ENCODE data around the gene TERT. TPM values are rescaled to one million over a fixed set of nuclear protein-coding genes. Genes with fewer than 3 reads are reported as not detected.
"Not testable (repeated sequence)": the region's sequence is repeated elsewhere in the genome, so short reads cannot be mapped to it uniquely, and the experiment has no call there.

The TERT gene
- polyA plus RNA-seq, 3 donors, result 0.31 to 1.2 (median 1.0) TPM

- DNase-seq, result no peak
Measured at GRCh38 chr5:1240496-1241260, 54.2 kb downstream of the TERT start.

GRCh38 chr5:1239505-1240251 lies 55.2 kb downstream of the TERT start:
- no peak for DNase-seq

- DNase-seq, result no peak
Measured at GRCh38 chr5:1235838-1236237, 59.0 kb downstream of the TERT start.

- DNase-seq, result no peak
Measured at GRCh38 chr5:1235379-1235778, 59.5 kb downstream of the TERT start.

GRCh38 chr5:1232780-1233179 lies 62.1 kb downstream of the TERT start:
- no peak for DNase-seq

- DNase-seq, result no peak
Measured at GRCh38 chr5:1231354-1231905, 63.4 kb downstream of the TERT start.

- DNase-seq, result no peak
Measured at GRCh38 chr5:1230551-1230950, 64.3 kb downstream of the TERT start.

GRCh38 chr5:1229822-1230221 lies 65.0 kb downstream of the TERT start:
- no peak for DNase-seq

GRCh38 chr5:1229023-1229422 lies 65.8 kb downstream of the TERT start:
- DNase-seq, result not testable (repeated sequence)

- no peak for DNase-seq
Measured at GRCh38 chr5:1228120-1228519, 66.7 kb downstream of the TERT start.

- DNase-seq, result peak; percentile 84
Measured at GRCh38 chr5:1227667-1228066, 67.2 kb downstream of the TERT start.

- DNase-seq, result no peak
Measured at GRCh38 chr5:1226839-1227581, 67.9 kb downstream of the TERT start.

- DNase-seq, result no peak
Measured at GRCh38 chr5:1226231-1226630, 68.6 kb downstream of the TERT start.

GRCh38 chr5:1225081-1225480 lies 69.8 kb downstream of the TERT start, which contains the start of gene SLC6A18:
Gene SLC6A18, plus strand, starts transcription at chr5:1225381. Its CDS starts 97 bp downstream, at chr5:1225478.
- DNase-seq, result no peak

GRCh38 chr5:1224631-1225030 lies 70.2 kb downstream of the TERT start:
- DNase-seq, result no peak

GRCh38 chr5:1223278-1223670 lies 71.6 kb downstream of the TERT start:
- no peak for DNase-seq

- no peak for DNase-seq
Measured at GRCh38 chr5:1222621-1223277, 72.1 kb downstream of the TERT start.

GRCh38 chr5:1222147-1222546 lies 72.7 kb downstream of the TERT start:
- DNase-seq, result no peak

- DNase-seq, result no peak
Measured at GRCh38 chr5:1221721-1222120, 73.1 kb downstream of the TERT start.

GRCh38 chr5:1220831-1221230 lies 74.0 kb downstream of the TERT start:
- DNase-seq, result no peak

- DNase-seq, result no peak
Measured at GRCh38 chr5:1220351-1220750, 74.5 kb downstream of the TERT start.

GRCh38 chr5:1219768-1220100 lies 75.1 kb downstream of the TERT start:
- no peak for DNase-seq

All from renal pelvis (tissue), 4 donors.